ENCODE data around the gene ZNF200.

The ZNF200 gene

GRCh38 chr16:3268294-3268693 is 33.3 kb upstream of the ZNF200 start:
- TF ChIP-seq FOXP2 (optimal IDR thresholded peaks at IDR 0.05; ENCODE audit: borderline replicate concordance, extremely low read depth, extremely low read length, insufficient read depth) (no peak), POLR2AphosphoS5 (IDR thresholded peaks at IDR 0.05; ENCODE audit: low read depth, low read length) (no peak), REST (IDR thresholded peaks at IDR 0.05; ENCODE audit: insufficient read depth in 1 of 2, low read depth in 2 of 2, low read length in 2 of 2) (no peak), TAF1 (IDR thresholded peaks at IDR 0.05; ENCODE audit: borderline replicate concordance, insufficient read depth, low read length) (no peak), SIN3A (IDR thresholded peaks at IDR 0.05; ENCODE audit: borderline replicate concordance, insufficient read depth, low read length) (no peak)

GRCh38 chr16:3266873-3267537 is 32.0 kb upstream of the ZNF200 start:
- TF ChIP-seq FOXP2 (optimal IDR thresholded peaks at IDR 0.05; ENCODE audit: borderline replicate concordance, extremely low read depth, extremely low read length, insufficient read depth) (no peak), POLR2AphosphoS5 (IDR thresholded peaks at IDR 0.05; ENCODE audit: low read depth, low read length) (no peak), REST (IDR thresholded peaks at IDR 0.05; ENCODE audit: insufficient read depth in 1 of 2, low read depth in 2 of 2, low read length in 2 of 2) (no peak), TAF1 (IDR thresholded peaks at IDR 0.05; ENCODE audit: borderline replicate concordance, insufficient read depth, low read length) (no peak), SIN3A (IDR thresholded peaks at IDR 0.05; ENCODE audit: borderline replicate concordance, insufficient read depth, low read length) (no peak)

- TF ChIP-seq SIN3A (IDR thresholded peaks at IDR 0.05; ENCODE audit: borderline replicate concordance, insufficient read depth, low read length) = peak; percentile 57; the same call in 1 of the 2 replicates
- TF ChIP-seq REST (IDR thresholded peaks at IDR 0.05; ENCODE audit: insufficient read depth in 1 of 2, low read depth in 2 of 2, low read length in 2 of 2) = no peak
- peak; percentile 86 for TF ChIP-seq POLR2AphosphoS5 (IDR thresholded peaks at IDR 0.05; ENCODE audit: low read depth, low read length)
- TF ChIP-seq TAF1 (IDR thresholded peaks at IDR 0.05; ENCODE audit: borderline replicate concordance, insufficient read depth, low read length) = peak; percentile 64; the same call in 1 of the 2 replicates
- peak; percentile 17 for TF ChIP-seq FOXP2 (optimal IDR thresholded peaks at IDR 0.05; ENCODE audit: borderline replicate concordance, extremely low read depth, extremely low read length, insufficient read depth)
Measured at GRCh38 chr16:3264137-3265036, 29.4 kb upstream of the ZNF200 start.

GRCh38 chr16:3262517-3262916 is 27.6 kb upstream of the ZNF200 start:
- TF ChIP-seq TAF1 (IDR thresholded peaks at IDR 0.05; ENCODE audit: borderline replicate concordance, insufficient read depth, low read length) (no peak), REST (IDR thresholded peaks at IDR 0.05; ENCODE audit: insufficient read depth in 1 of 2, low read depth in 2 of 2, low read length in 2 of 2) (no peak), FOXP2 (optimal IDR thresholded peaks at IDR 0.05; ENCODE audit: borderline replicate concordance, extremely low read depth, extremely low read length, insufficient read depth) (no peak), POLR2AphosphoS5 (IDR thresholded peaks at IDR 0.05; ENCODE audit: low read depth, low read length) (no peak), SIN3A (IDR thresholded peaks at IDR 0.05; ENCODE audit: borderline replicate concordance, insufficient read depth, low read length) (no peak)

All from PFSK-1 (cell line).